ENCODE measurements around the gene FGD2. TPM values are rescaled to one million over a fixed set of nuclear protein-coding genes. Genes with fewer than 3 reads are reported as not detected.

The FGD2 gene
- total and polyA plus RNA-seq, 10 donors, result 63.4 to 426 (median 270) TPM

GRCh38 chr6:36997811-36998722, 7.4 kb upstream of the FGD2 start:
- 67 to 81% (median 79%) methylated on average over 17 to 18 of the region's 18 CpGs for WGBS, 5 donors
- Histone ChIP-seq H3K4me3 (no peak overlapping the region), H3K27ac (peak overlapping the region in 6 of 8 donors; percentile 18 to 57 (median 44)), H3K36me3 (no peaks in the 10 kb centered on the region), H3K9me3 (no peaks in the 10 kb centered on the region), H3K27me3 (replicated peaks in 1 of 7) (no peaks in the 10 kb centered on the region), H3K4me1 (peaks cover 0 to 32% (median 11%) of the 10 kb centered on the region in 6 donors)
- no peak for DNase-seq
- TF ChIP-seq POLR2A (IDR thresholded peaks at IDR 0.05), result no peak
- TF ChIP-seq POLR2AphosphoS5 (IDR thresholded peaks at IDR 0.05), result peak in 2 of 3 donors; percentile 10 to 16
- intact Hi-C loops (cut with DNase I; ENCODE audit: low total_unique reads), result no loop called here

DNA sequence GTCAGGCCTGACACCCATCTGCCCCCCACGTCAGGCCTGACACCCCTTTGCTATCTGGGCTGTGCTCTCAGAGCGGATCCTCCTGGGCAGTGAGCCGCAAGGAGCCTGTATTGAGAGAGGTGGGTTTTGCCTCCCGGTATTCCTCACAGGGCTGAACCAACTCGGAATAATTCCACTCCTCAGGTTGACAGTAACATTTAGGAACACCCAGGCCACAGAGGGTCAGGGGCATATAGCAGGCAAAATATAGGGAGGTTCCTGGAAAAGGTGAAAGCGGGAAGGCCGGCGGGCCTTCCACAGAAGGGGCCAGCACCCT, 6.8 kb upstream of the FGD2 start:
- Histone ChIP-seq H3K27me3 (replicated peaks in 1 of 7) (no peaks in the 10 kb centered on the region), H3K4me1 (peaks cover 0 to 32% (median 12%) of the 10 kb centered on the region in 6 donors), H3K36me3 (no peaks in the 10 kb centered on the region), H3K27ac (peak overlapping the region in 6 of 8 donors; percentile 18 to 57 (median 44)), H3K9me3 (no peaks in the 10 kb centered on the region), H3K4me3 (no peak overlapping the region)
- DNase-seq, result no peak
- intact Hi-C loops (cut with DNase I; ENCODE audit: low total_unique reads), result no loop called here
- TF ChIP-seq POLR2AphosphoS5 (IDR thresholded peaks at IDR 0.05) (no peak), POLR2A (IDR thresholded peaks at IDR 0.05) (no peak)
- TF ChIP-seq, protein P1, sequence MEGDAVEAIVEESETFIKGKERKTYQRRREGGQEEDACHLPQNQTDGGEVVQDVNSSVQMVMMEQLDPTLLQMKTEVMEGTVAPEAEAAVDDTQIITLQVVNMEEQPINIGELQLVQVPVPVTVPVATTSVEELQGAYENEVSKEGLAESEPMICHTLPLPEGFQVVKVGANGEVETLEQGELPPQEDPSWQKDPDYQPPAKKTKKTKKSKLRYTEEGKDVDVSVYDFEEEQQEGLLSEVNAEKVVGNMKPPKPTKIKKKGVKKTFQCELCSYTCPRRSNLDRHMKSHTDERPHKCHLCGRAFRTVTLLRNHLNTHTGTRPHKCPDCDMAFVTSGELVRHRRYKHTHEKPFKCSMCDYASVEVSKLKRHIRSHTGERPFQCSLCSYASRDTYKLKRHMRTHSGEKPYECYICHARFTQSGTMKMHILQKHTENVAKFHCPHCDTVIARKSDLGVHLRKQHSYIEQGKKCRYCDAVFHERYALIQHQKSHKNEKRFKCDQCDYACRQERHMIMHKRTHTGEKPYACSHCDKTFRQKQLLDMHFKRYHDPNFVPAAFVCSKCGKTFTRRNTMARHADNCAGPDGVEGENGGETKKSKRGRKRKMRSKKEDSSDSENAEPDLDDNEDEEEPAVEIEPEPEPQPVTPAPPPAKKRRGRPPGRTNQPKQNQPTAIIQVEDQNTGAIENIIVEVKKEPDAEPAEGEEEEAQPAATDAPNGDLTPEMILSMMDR (IDR thresholded peaks at IDR 0.05 in 8 of 11, conservative IDR thresholded peaks at IDR 0.05 in 3 of 11), result no peak
- 71 to 85% (median 79%) methylated on average over 8 of the region's 8 CpGs for WGBS, 5 donors

- H3K36me3 ChIP-seq, result no peaks in the 10 kb centered on the region
- H3K4me1 ChIP-seq, result peaks cover 0 to 32% (median 14%) of the 10 kb centered on the region in 6 donors
- intact Hi-C loops (cut with DNase I; ENCODE audit: low total_unique reads), result no loop called here
- H3K4me3 ChIP-seq, result no peak overlapping the region
- H3K27me3 ChIP-seq (replicated peaks in 1 of 7), result no peaks in the 10 kb centered on the region
- H3K9me3 ChIP-seq, result no peaks in the 10 kb centered on the region
- no peak for TF ChIP-seq POLR2A (IDR thresholded peaks at IDR 0.05)
- TF ChIP-seq POLR2AphosphoS5 (IDR thresholded peaks at IDR 0.05), result no peak
- TF ChIP-seq, protein P1 (IDR thresholded peaks at IDR 0.05 in 8 of 11, conservative IDR thresholded peaks at IDR 0.05 in 3 of 11), result no peak
- 66 to 82% (median 78%) methylated on average over 14 to 15 of the region's 15 CpGs for WGBS, 5 donors
- peak; percentile 37 for DNase-seq
- peak overlapping the region in 3 of 8 donors; percentile 34 to 57 (median 44) for H3K27ac ChIP-seq
Measured at GRCh38 chr6:36999061-36999750, 6.2 kb upstream of the FGD2 start.

GRCh38 chr6:36999751-37000125, 5.7 kb upstream of the FGD2 start:
- Histone ChIP-seq H3K9me3 (no peaks in the 10 kb centered on the region), H3K36me3 (no peaks in the 10 kb centered on the region), H3K4me1 (peaks cover 0 to 33% (median 16%) of the 10 kb centered on the region in 6 donors), H3K27ac (no peak overlapping the region), H3K27me3 (replicated peaks in 1 of 7) (no peaks in the 10 kb centered on the region), H3K4me3 (no peak overlapping the region)
- DNase-seq, result no peak
- 81 to 85% (median 83%) methylated on average over 4 of the region's 4 CpGs for WGBS, 5 donors
- TF ChIP-seq POLR2A (IDR thresholded peaks at IDR 0.05), result no peak
- no peak for TF ChIP-seq POLR2AphosphoS5 (IDR thresholded peaks at IDR 0.05)
- intact Hi-C loops (cut with DNase I; ENCODE audit: low total_unique reads), result no loop called here
